Neural cell (in vitro differentiated cells): ENCODE results near the gene UBXN10. TPM values are rescaled to one million over a fixed set of nuclear protein-coding genes. Genes with fewer than 3 reads are reported as not detected.

Source experiments
- H2AFZ ChIP-seq: fragments of 200-600, 300-800 bp; sonication (generic), shearing (Covaris generic); 2 replicates; pipeline ENCODE4 v1.6.0; 2014; ENCODE audit warnings: low read depth, mild to moderate bottlenecking, antibody characterized with exemption, low read length, moderate library complexity
- H3F3A ChIP-seq: fragments of 200-600 bp; shearing (Covaris generic); 2 replicates; pipeline ENCODE4 v1.6.1; 2016; ENCODE audit warnings: mild to moderate bottlenecking, moderate library complexity, mixed read lengths, antibody characterized with exemption, low read length; ENCODE audit not compliant: insufficient read depth, poor library complexity, severe bottlenecking
- H3K27ac ChIP-seq: fragments of 200-600, 300-800 bp; sonication (generic), shearing (Covaris generic); 2 replicates; pipeline ENCODE4 v1.5.1; 2014; ENCODE audit warnings: mild to moderate bottlenecking, low read length, moderate library complexity
- H3K27me3 ChIP-seq: fragments of 300-800, 200-600 bp; sonication (generic), shearing (Covaris generic); 2 replicates; pipeline ENCODE4 v1.6.0; 2014; ENCODE audit warnings: mild to moderate bottlenecking, low read depth, low read length, moderate library complexity; ENCODE audit not compliant: insufficient read depth
- H3K36me3 ChIP-seq: fragments of 300-800, 200-600 bp; sonication (generic), shearing (Covaris generic); 2 replicates; pipeline ENCODE4 v1.5.1; 2014; ENCODE audit warnings: mild to moderate bottlenecking, antibody characterized with exemption, low read length, moderate library complexity; ENCODE audit not compliant: insufficient read depth
- H3K4me2 ChIP-seq: fragments of 300-800, 200-600 bp; sonication (generic), shearing (Covaris generic); 2 replicates; pipeline ENCODE4 v1.6.0; 2014; ENCODE audit warnings: mild to moderate bottlenecking, low read length
- H3K4me3 ChIP-seq: fragments of 300-800, 200-600 bp; sonication (generic), shearing (Covaris generic); 2 replicates; pipeline ENCODE4 v1.5.1; 2014; ENCODE audit warnings: mild to moderate bottlenecking, low read length, moderate library complexity
- H3K79me2 ChIP-seq: fragments of 200-600 bp; shearing (Covaris generic); replicated peaks from 2 replicates; pipeline ENCODE4 v1.6.0; 2014; ENCODE audit warnings: mild to moderate bottlenecking, low read length, moderate library complexity; ENCODE audit not compliant: insufficient read depth
- H3K9ac ChIP-seq: fragments of 300-800, 200-600 bp; sonication (generic), shearing (Covaris generic); 2 replicates; pipeline ENCODE4 v1.6.1; 2016; ENCODE audit warnings: mild to moderate bottlenecking, low read length, mixed read lengths
- H3K9me2 ChIP-seq: fragments of 200-600 bp; shearing (Covaris generic); 2 replicates; pipeline ENCODE4 v1.6.1; 2016; ENCODE audit warnings: mild to moderate bottlenecking, low read length, mixed read lengths; ENCODE audit not compliant: insufficient read depth
- H3K9me3 ChIP-seq: fragments of 200-600, 300-800 bp; sonication (generic), shearing (Covaris generic); 2 replicates; pipeline ENCODE4 v1.6.1; 2016; ENCODE audit warnings: mild to moderate bottlenecking, mixed run types, low read length, moderate library complexity, mixed read lengths
- H4K20me1 ChIP-seq: fragments of 200-600 bp; shearing (Covaris generic); 2 replicates; pipeline ENCODE4 v1.6.1; 2016; ENCODE audit warnings: mild to moderate bottlenecking, mixed run types; ENCODE audit not compliant: insufficient read depth
- CTCF ChIP-seq: fragments of 450-650 bp; IDR thresholded peaks from 2 replicates; pipeline ENCODE4 v1.5.1; 2014; ENCODE audit warnings: antibody characterized with exemption, mild to moderate bottlenecking, moderate library complexity; ENCODE audit not compliant: poor library complexity, severe bottlenecking
- EP300 ChIP-seq: fragments of 450-650 bp; conservative IDR thresholded peaks from 2 replicates; pipeline ENCODE4 v1.6.1; 2014; ENCODE audit warnings: antibody characterized with exemption, mild to moderate bottlenecking, moderate library complexity; ENCODE audit not compliant: poor library complexity, severe bottlenecking
- EZH2 ChIP-seq: fragments of 200-600, 300-800 bp; shearing (Covaris generic), sonication (generic); IDR thresholded peaks from 2 replicates; pipeline ENCODE4 v1.6.1; 2014; ENCODE audit warnings: antibody characterized with exemption, low read length, borderline replicate concordance, mild to moderate bottlenecking; ENCODE audit not compliant: insufficient read depth, poor library complexity, severe bottlenecking
- MXI1 ChIP-seq: fragments of 450-650 bp; conservative IDR thresholded peaks from 2 replicates; pipeline ENCODE4 v1.6.1; 2014; ENCODE audit warnings: antibody characterized with exemption, mild to moderate bottlenecking; ENCODE audit not compliant: poor library complexity, severe bottlenecking
- POLR2AphosphoS5 ChIP-seq: IDR thresholded peaks from 2 replicates; pipeline ENCODE4 v1.6.1; 2012
- RAD21 ChIP-seq: fragments of 450-650 bp; conservative IDR thresholded peaks from 2 replicates; pipeline ENCODE4 v1.6.1; 2014; ENCODE audit warnings: antibody characterized with exemption, mild to moderate bottlenecking, moderate library complexity
- REST ChIP-seq: IDR thresholded peaks from 2 replicates; pipeline ENCODE4 v1.6.1; 2012; ENCODE audit warnings: borderline replicate concordance
- SMC3 ChIP-seq: fragments of 450-650 bp; conservative IDR thresholded peaks from 2 replicates; pipeline ENCODE4 v1.6.1; 2014; ENCODE audit warnings: antibody characterized with exemption, mild to moderate bottlenecking, moderate library complexity; ENCODE audit not compliant: poor library complexity
- TAF1 ChIP-seq: IDR thresholded peaks from 2 replicates; pipeline ENCODE4 v1.6.1; 2012; ENCODE audit warnings: low read depth
- polyA plus RNA-seq: library from polyadenylated mRNA; depleted of rRNA; stranded (reverse); fragments of >200 nt; gene quantifications from 2 replicates; pipeline ENCODE4 v1.2.3, GENCODE V29; 2014

The UBXN10 gene
- polyA plus RNA-seq, 1 donor from 2014 or later = 0.64 TPM

GRCh38 chr1:20191266-20191825 is 5.5 kb downstream of the UBXN10 start:
- Histone ChIP-seq H3K9me2 (no peaks in the 10 kb centered on the region), H2AFZ (no peak overlapping the region), H3K4me2 (no peak overlapping the region), H3K9me3 (no peaks in the 10 kb centered on the region), H3K27me3 (no peaks in the 10 kb centered on the region), H4K20me1 (no peaks in the 10 kb centered on the region), H3K4me3 (no peak overlapping the region), H3K9ac (no peak overlapping the region), H3K36me3 (no peaks in the 10 kb centered on the region), H3K27ac (no peak overlapping the region), H3K79me2 (no peaks in the 10 kb centered on the region), H3F3A (no peaks in the 10 kb centered on the region)
- TF ChIP-seq SMC3 (no peak), MXI1 (no peak), CTCF (no peak), REST (no peak), EZH2 (no peak), POLR2AphosphoS5 (no peak), EP300 (no peak), RAD21 (no peak), TAF1 (no peak)

GRCh38 chr1:20192364-20192763 is 6.5 kb downstream of the UBXN10 start:
- Histone ChIP-seq H3K79me2 (no peaks in the 10 kb centered on the region), H3K27ac (no peak overlapping the region), H3K4me2 (no peak overlapping the region), H3K9ac (no peak overlapping the region), H3F3A (no peaks in the 10 kb centered on the region), H3K9me3 (no peaks in the 10 kb centered on the region), H3K9me2 (no peaks in the 10 kb centered on the region), H2AFZ (no peak overlapping the region), H4K20me1 (no peaks in the 10 kb centered on the region), H3K27me3 (no peaks in the 10 kb centered on the region), H3K4me3 (no peak overlapping the region), H3K36me3 (no peaks in the 10 kb centered on the region)
- TF ChIP-seq MXI1 = no peak
- no peak for TF ChIP-seq EP300
- no peak for TF ChIP-seq REST
- no peak for TF ChIP-seq SMC3
- TF ChIP-seq CTCF = no peak
- TF ChIP-seq POLR2AphosphoS5 = no peak
- no peak for TF ChIP-seq TAF1
- TF ChIP-seq RAD21 = no peak
- TF ChIP-seq EZH2 = no peak
